Tongue (tissue), 2 donors: ENCODE measurements around the gene FGFR2. TPM values are rescaled to one million over a fixed set of nuclear protein-coding genes. Genes with fewer than 3 reads are reported as not detected.

Experiments used
- DNase-seq: peaks from one replicate; pipeline ENCODE4 v3.0.0-alpha.2; 2015
- total RNA-seq: library from RNA; depleted of rRNA; stranded (reverse); fragments of >200 nt; gene quantifications from one replicate; pipeline ENCODE4 v1.2.3, GENCODE V29; 2014

Gene FGFR2
- total RNA-seq, 1 donor from 2014 or later = 50.6 TPM

DNA sequence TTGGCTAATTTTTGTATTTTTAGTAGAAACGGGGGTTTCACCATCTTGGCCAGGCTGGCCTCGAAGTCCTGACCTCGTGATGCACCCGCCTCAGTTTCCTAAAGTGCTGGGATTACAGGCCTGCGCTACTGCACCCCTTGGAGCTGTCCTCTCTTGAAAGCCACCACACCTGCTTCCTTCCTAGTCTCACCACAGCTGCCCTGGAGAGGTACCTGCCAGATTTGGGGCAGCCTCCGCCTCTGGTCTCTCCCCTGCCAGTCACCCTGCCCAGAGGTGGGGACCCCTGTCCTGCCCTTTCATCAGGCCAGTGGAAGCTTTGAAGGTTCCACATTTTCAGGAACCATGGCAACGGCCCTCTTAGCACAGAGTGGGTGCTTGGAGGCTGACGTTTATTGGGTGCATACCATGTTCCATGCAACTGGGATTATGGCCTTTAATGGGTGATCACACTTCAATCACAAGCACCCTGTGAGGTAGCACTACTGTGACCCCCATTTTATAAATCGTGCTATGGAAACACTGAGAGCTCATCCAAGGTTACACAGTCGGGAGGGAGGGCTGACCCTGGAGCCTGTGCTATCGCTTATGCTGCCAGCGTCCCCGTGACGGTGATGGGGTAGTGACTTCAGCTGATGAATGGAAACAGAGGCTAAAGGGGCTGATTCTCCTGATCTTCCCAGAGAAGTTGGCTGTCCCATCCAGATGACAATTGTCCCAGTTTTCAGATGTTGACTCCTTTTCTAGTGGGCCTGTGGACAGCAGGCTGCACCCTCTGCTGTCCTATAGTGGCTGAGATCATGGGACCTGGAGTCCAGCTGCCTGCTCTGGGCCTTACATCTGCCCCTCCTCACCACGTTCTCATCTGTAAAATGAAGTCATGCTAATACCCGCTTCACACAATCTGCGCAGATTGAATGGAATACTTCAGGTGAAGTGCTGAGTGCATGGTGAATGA is 11.5 kb upstream of the FGFR2 start:
- no peak for DNase-seq

DNA sequence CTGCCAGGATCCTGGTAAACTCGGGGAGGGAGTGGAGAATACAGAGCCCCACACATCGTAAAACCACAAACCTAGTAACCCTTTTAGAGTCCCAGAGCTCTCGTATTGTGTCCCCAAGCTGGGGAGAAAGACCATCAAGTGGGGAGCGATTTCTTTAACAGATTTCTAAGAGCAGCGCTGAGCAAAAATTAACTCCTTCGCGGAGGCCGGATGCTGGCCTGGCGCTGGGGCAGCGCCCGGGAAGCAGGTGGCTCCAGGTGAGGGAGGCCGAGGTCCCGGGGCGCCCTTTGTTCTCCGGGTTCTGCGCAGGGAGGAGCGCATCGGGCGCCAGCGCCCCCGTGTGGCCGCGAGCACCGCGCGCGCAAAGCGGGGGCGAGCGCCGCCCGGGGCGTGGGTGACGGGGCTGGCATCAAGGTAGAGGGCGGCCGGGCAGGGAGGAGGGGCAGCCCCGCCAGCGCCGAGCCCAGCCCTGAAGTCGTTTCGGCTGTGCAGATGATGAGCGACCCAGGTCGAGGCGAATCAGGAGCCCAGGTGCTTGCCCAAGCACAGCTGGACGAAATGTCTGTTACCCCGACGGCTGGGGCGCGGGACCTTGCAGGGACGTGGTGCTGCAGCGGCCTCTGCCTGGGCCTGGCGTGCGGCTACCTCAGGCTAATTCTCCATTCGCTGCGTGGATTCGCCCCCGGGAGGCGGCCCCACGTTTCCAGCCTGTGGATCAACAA is 10.4 kb upstream of the FGFR2 start:
- peak; percentile 57 for DNase-seq

DNA sequence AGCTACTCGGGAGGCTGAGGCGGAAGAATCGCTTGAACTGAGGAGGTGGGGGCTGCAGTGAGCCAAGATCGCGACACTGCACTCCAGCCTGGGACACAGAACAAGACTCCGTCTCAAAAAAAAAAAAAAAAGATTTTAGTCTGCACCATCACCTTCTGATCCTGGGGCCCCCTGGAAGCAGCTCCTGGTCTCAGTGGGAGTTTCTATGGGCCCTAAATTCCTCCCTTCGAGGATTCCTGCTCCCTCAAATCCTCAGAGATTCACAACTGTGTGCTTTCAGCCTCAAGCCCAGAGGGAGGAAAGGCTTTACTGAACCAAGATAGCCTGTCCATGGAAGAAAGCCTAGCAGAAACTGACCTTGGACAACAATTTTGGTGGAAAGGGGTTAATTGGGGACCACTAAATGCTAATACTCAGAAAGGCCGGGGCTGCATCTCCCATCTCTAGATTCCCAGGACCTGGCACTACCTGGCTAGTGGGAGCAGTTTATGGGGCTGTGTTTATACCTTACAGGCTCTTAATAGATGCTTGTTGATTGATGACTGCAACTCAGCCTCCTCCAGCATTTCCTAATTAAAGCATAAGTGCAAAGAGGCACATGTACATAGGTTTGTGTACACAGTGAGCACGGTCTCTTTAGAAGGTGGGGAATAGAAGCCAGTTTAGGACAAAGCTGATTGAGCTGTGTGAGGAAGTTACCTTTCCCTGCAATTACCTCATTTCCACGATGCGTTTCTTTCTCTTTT is 9.2 kb upstream of the FGFR2 start:
- no peak for DNase-seq

DNA sequence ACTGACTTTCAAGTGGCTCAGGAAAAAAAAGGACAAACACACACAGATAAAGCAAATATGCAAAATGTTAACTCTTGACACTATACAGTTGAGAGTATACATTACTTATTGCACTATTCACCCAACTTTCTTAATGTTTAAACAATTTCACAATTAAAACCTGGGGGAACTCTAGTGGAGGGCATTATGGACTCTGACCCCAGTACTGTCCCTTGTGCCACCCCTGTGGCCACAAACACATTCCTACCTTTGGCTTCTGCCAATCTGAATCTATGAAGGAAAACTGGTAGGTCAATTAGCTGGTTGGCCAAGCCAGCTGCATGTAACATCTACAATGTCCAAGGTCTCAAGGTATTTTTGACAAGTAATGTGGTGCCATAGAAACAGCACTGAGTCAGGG is 7.5 kb upstream of the FGFR2 start:
- DNase-seq = no peak

DNA sequence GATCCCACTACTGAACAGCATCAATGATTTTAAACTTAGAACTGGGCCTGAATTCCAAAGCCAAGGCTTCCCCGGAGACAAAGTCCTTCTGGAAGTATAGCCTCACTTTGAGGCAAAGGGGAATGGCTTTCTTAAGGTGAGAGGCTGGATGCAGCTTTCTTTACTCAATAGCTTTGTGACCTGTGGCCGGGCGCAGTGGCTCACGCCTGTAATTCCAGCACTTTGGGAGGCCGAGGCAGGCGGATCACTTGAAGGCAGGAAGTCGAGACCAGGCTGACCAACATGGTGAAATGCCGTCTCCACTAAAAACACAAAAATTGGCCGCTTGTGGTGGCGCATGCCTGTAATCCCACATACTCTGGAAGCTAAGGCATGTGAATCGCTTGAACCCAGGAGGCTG is 3.2 kb upstream of the FGFR2 start:
- no peak for DNase-seq

DNA sequence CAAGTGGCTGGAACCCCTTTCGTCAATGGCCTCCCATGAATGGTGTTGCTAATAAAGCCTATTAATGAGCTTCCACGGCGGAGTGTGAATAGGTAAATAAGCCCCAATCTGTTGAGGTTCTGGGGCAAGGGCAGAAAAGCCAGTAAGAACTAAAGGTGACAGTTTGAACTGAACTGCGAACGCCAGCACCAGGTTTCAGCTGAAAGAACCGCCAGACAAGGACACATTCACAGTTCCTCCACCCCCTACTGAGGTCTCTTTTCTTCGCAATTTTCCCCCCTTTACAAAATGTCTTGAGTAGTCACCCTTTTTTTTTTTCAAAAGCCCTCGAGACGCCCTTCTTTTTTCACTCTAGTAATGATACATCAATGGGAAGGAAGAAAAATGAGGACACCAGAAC is 2.4 kb upstream of the FGFR2 start:
- DNase-seq = no peak

DNA sequence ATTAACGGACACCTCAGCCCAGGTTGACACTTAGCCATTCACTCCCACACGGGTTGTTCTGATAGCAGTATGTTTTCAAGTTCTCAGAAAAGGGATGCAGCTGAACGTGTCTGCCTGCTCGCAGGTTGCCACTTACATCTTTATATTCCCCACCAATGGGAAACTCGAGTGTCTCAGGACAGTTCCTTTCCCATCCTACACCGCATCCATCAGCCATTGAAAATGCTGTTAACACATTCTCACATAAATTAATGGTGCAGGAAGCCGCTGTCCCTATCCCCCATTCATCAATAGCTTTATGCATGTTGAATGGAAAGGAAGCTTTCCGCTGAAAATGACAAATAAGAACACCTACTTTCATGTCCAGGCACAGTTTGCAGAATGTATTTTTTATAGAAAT is 1.7 kb upstream of the FGFR2 start:
- DNase-seq = no peak

DNA sequence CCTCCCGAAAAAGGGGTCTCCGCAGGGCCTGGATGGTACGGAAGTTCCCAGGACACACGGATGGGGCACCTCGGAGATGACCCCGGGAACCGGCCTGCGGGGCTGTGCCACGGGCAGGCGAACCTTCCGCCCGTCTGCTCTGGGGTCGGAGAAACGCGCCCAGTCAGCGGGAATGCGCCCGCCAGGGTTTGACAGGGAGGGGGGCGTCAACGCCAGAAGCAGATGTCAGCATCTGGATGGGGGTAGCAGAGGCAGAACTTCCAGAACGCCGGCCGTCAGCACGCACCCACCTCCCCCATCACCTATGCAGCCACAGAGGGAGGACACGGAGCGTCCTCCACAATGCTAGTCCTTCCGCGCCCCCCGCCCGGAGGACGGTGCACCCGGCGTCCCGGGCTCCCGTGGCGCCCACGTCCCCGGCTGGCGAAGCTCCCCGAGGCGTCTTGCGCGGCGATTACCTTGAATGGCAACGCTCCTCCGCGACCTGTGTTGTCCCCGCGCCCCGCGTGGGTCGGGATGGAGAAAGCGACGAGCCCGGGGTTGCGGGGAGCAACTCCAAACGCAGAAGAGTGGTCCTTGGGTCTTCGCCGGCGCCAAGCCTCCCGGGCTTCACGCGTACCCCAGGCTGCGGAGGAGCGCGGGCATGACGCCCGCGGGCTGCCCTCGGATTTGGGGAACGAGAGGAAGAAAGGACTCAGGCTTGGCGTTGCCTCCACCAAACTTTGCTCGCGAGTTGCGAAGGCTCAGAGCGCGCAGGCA is 561 bp downstream of the FGFR2 start:
- DNase-seq = no peak

DNA sequence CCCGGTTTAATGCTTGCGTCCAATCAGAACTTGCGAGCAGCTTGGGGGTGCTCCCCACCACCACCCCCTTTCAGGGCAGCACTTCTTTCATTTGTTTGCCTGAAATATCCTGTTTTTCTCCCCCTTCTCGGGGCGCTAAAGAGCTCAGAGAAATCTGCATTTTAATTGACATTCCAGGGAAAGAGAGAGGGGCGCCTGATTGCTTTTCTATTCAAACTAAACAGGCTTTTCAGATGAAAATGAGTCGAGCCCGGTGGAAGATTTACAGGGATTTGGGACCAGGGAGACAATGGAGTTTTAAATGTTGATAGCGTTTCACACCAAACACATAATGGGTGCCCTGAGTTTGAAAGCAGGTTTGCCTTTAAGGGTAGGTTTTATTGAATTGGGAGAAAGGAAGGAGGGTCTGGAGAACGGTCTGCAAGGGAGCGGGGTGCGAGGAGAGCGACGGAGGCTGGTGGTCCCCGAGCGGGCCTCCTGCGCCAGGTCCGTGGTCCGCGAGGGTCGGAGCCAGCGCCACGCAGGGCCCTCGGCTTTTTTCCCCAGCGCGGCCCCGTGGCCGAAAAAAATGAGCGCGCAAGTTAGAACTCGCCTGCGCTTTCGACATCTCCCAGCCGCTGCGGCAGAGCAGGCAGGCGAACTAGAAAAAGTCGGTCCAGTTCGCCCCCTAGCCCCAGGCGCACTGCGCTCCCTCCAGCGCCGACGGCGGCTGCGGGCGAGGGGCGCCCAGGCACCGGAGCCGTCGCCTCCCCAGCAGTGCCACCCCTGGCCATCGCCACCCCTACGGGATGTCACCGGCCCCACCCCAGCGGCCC is 1.3 kb downstream of the FGFR2 start:
- DNase-seq = peak; percentile 75

DNA sequence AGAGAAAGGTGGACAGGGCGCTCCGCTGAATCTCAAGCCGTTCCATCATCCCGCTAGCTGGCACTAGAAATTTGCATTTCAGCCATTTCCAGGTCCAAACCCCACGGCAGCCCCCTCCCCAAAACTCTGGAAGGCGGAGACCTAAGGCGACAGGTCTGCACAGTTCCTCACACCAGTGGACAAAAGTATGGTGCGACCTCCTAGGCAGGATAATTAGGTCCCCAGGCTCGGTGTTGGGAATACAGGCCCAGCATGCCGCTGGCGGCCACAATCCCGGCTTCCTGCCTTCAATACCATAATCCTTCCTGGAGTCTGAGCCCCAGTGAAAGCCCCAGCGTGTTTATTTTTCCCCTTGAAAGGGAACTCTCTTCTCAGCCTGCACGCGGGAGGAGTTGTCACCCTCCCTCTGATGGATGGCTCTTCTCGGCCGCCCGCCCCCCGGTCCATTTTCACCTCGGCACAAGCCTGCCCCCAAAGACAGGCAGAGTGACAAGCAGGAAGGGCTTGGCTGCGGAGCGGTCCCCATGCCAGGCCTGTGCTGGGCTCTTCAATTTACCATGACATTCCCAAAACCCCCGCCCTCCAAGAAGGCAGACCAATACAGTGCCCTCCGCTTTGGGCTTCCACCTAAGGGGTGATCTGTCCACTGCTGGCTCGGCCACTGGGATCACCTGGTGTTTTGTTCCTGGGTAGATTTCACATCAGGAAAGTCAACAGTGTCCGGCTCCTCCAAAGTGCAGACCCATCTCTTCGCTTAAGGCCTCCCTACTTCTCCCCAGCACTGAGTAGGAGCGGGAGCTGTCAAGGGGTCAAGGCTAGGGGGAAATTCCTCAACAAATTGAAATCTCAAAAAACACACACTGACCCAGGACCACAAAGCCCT is 2.2 kb downstream of the FGFR2 start:
- no peak for DNase-seq

DNA sequence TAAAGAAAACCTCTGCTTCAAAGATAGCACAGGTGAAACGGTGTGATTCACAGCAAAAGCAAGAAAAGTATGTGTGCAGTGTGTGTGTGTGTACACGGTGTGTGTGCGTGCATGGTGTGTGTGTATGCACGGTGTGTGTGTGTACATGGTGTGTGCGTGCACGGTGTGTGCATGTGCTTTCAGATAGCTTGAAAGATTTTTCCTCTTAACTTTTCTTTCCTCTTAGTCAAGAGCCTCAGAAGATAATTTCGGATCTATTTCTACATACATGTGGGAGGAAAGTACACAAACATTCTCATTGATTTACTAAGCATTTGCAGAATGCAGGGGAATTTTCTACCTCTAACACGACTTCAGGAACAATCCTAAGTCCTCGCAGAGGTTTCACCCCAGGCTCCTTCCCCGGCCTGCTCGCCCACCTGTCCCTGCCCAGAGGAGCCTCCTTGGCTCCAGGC is 2.9 kb downstream of the FGFR2 start:
- no peak for DNase-seq

DNA sequence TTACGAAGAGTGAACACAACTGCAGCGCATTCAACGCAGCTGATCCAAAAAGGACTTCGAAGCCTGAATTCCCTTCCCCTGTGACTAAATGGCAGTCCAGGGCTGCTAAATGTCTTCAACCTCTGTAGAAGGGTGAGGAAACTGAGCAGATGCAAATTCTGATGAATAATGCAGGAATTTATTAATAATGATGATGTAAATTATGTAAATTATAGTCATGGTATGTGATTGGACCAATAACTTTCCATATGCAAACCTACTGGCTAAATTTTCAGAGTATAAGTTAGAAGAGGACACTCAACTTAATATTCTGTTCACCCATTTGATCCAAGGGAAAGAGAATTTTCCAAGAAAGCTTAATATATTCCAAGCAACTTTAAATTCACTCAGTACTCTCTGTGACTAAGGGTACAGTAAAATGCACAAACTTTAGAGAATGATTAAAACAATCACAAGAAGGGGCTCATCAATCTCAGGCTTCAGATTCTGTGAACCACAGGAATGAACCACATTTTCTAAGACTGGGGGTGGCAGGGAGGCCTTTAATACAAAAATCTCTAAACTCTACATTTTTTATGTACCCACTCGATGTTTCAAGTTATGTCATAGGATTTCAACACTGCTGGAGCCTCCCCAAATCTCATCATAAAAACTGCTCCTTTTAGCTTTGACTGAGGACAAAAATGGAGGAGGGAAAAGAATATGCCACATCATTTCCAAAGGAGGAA is 3.5 kb downstream of the FGFR2 start:
- no peak for DNase-seq

DNA sequence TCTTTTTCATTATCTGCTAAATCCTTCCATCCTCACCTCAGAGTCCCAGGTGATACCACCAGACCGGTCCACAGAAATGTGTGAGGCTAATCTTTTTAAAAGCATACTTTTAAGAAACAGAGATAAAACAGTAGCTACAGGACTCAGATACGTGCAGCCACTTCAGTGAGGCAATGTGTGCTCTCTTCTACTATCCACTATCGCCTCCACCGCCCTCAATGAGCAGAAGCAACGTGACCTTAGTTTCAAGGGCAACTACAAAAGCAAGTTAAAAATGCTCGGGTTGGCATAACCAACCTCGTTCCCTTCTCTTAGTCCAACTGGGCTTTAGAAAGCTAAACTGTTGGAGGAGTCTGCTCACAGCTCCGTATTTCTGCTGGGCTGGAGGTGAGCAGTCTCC is 4.2 kb downstream of the FGFR2 start:
- DNase-seq = no peak

DNA sequence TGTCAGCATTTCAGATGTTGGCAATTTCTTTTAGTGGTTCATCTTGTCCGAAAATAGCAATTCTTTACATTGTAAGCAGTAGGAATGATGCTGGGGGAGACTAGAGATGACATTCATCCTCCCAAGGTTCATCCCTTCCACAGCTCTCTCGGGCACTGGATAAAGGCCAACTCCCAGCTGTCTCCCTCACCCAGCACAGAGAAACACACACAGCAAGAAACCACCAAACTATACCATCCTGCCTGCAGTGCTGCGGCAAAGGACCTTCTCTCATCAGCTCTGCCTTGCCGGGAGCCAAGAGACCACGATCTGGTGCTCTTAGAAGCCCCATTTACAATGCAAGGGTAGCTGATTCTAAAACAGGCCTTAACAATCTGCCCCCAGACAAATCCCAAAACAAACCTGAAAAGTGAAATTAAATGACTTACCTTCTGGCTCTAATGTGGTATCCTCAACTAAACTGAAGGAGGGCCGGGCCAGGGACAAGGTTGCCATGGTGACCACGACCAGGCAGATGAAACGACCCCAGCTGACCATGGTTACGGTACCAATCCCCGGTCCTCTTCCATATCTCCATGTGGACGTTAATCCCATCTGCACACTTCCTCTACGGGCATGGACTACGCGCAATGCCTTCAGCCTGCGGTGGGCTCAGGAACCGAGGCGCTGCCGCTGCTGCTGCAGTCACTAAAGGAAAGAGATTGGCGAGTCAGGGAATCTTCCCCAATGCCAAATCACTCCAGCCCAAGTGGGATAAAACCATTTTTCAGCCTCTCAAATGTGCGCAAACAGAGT is 4.8 kb downstream of the FGFR2 start:
- no peak for DNase-seq

DNA sequence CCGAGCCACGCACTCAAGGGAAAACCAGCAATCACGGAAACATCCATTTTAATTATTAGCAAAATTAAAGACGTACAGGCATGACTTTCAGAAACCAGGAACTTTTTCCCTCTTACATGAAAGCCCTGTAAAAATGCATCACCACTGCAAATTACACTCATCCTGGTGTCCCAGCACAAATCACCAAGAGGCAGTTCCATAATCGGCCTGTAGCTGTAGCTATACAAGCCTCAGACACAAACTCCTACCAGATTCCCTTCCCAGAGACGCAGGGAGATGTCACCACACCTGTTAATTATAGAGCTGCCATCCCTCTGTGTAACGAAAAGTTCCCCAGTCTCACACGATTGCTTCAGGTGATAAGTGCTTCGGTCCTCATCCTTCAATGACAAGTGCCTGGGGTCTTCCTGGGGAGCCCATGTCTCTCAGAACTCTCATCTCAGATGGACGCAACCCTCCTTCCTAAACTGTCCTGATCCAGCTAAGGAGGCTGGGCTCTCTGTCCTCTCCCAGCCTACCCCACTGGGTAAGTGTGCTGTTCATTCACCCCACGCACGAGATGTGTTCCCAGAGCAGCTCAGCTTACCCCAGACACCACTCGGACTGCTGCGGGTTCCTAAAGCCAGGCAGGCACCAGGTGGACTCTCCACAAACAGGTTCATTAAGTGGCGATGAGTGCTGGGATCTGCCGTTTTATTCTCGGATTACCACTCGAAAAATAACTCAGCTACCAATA is 5.9 kb downstream of the FGFR2 start:
- DNase-seq = no peak

DNA sequence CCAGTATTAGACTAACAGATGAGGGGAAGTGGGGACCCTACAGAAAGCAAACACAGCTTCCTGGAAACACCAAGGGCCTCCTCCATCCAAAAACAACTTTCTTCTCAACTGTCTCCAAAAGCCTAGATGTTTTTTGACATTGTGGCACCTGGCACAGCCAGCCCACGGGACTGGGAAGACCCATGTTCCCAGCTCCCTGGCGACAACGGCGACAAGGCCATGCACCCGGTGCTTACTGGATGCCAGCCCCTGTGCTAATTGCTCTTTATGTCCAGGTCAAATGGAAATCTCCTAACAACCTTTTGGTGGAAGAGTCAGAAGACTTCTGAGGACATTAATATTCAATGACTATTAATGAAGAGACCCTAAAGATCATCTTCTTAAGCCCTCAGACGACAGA is 7.1 kb downstream of the FGFR2 start:
- no peak for DNase-seq

DNA sequence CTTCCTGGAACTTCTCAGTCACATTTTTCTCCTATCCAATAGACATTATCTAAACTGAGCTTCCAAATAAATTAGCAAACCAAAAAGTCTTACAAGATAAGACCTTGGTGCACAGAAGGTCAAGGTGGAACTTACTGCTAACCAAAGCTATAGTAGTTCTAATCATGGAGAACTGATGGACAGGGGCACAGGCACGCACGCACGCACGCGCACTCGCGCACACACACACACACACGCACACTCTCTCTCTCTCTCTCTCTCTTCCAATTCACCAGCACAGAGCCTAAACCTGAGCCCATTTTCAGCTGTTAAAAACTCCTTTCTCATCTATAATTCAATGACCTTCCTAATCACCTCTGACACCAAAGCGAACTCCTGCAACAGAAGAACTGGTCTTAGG is 7.5 kb downstream of the FGFR2 start:
- no peak for DNase-seq

DNA sequence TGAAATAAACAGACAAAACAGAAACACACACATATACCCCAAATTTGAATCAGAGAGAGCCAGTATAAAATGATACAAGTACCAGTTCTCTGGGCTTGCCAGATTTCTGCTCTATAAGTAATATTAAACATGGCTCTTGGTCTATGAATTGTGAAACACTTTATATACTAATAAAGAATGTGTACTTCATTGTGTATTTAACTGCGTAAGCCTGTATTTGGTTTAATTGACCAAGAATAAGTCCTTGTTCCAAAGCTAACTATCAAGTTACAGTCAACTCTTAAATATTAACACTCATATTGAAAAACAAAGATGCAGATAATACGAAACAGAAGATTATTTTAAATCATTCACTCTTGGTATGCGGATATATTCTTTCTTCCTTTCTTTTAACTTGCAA is 8.7 kb downstream of the FGFR2 start:
- DNase-seq = no peak
